Hepatocyte (in vitro differentiated cells): ENCODE data around the gene BRD3. TPM values are rescaled to one million over a fixed set of nuclear protein-coding genes. Genes with fewer than 3 reads are reported as not detected.

Source experiments
- DNase-seq: peaks from one replicate; pipeline ENCODE4 v3.0.0-alpha.2; 2016; ENCODE audit warnings: low spot score
- H2AFZ ChIP-seq: fragments of 200-600 bp; sonication (generic); 2 replicates; pipeline ENCODE4 v1.6.0; 2016; ENCODE audit warnings: antibody characterized with exemption, mild to moderate bottlenecking
- H3K27ac ChIP-seq: fragments of 200-600 bp; sonication (generic); 2 replicates; pipeline ENCODE4 v1.5.1; 2016; ENCODE audit warnings: mild to moderate bottlenecking
- H3K27me3 ChIP-seq: fragments of 200-600 bp; sonication (generic); 2 replicates; pipeline ENCODE4 v1.6.1; 2016
- H3K36me3 ChIP-seq: fragments of 200-600 bp; sonication (generic); replicated peaks from 2 replicates; pipeline ENCODE4 v1.5.1; 2016; ENCODE audit warnings: low read depth; ENCODE audit not compliant: insufficient read depth
- H3K4me1 ChIP-seq: fragments of 200-600 bp; sonication (generic); 2 replicates; pipeline ENCODE4 v1.5.1; 2016; ENCODE audit warnings: mild to moderate bottlenecking, moderate library complexity; ENCODE audit not compliant: insufficient read depth
- H3K4me2 ChIP-seq: fragments of 200-600 bp; sonication (generic); 2 replicates; pipeline ENCODE4 v1.6.0; 2016
- H3K4me3 ChIP-seq: fragments of 200-600 bp; sonication (generic); 2 replicates; pipeline ENCODE4 v1.5.1; 2016; ENCODE audit warnings: mild to moderate bottlenecking
- H3K79me2 ChIP-seq: fragments of 200-600 bp; sonication (generic); 2 replicates; pipeline ENCODE4 v1.6.0; 2017; ENCODE audit warnings: mild to moderate bottlenecking
- H3K9me2 ChIP-seq: fragments of 200-600 bp; sonication (generic); replicated peaks from 2 replicates; pipeline ENCODE4 v1.6.0; 2017; ENCODE audit warnings: mild to moderate bottlenecking; ENCODE audit not compliant: insufficient read depth
- H3K9me3 ChIP-seq: fragments of 200-600 bp; sonication (generic); 2 replicates; pipeline ENCODE4 v1.5.1; 2016; ENCODE audit warnings: low read depth, mild to moderate bottlenecking
- H4K20me1 ChIP-seq: fragments of 200-600 bp; sonication (generic); 2 replicates; pipeline ENCODE4 v1.6.0; 2016; ENCODE audit warnings: mild to moderate bottlenecking; ENCODE audit not compliant: insufficient read depth, poor library complexity, severe bottlenecking
- CTCF ChIP-seq: fragments of 200-600 bp; sonication (generic); IDR thresholded peaks from 2 replicates; pipeline ENCODE4 v1.5.1; 2016; ENCODE audit warnings: antibody characterized with exemption, mild to moderate bottlenecking; ENCODE audit not compliant: poor library complexity
- EZH2 ChIP-seq: fragments of 200-600 bp; sonication (generic); IDR thresholded peaks from 2 replicates; pipeline ENCODE4 v1.6.1; 2016; ENCODE audit warnings: antibody characterized with exemption, mild to moderate bottlenecking, borderline replicate concordance
- EZH2phosphoT487 ChIP-seq: fragments of 200-600 bp; sonication (generic); IDR thresholded peaks from one replicate; pipeline ENCODE4 v1.6.1; 2018; ENCODE audit warnings: antibody characterized with exemption, mild to moderate bottlenecking, low read depth, moderate library complexity; ENCODE audit not compliant: unreplicated experiment, severe bottlenecking
- WGBS: methylation state at CpG from one replicate; pipeline ENCODE4 v1.1.6; 2016; ENCODE audit warnings: low lambda C conversion rate; ENCODE audit errors: missing lambda C conversion rate; 5-methylcytosine and 5-hydroxymethylcytosine counted together
- polyA plus RNA-seq: library from polyadenylated mRNA; unstranded; fragments of >200 nt; fragmentation: Nextera tagmentation; extraction: Ambion mirVana; gene quantifications from 2 replicates; pipeline ENCODE4 v1.2.1, GENCODE V29; 2016
- total RNA-seq: library from RNA; depleted of rRNA; stranded (reverse); fragments of >200 nt; gene quantifications from 2 replicates; pipeline ENCODE4 v1.2.3, GENCODE V29; 2014

BRD3 gene
- total and polyA plus RNA-seq, 2 experiments from 2014 or later = 9.0 to 29.6 TPM

- Histone ChIP-seq H3K4me3 (no peak overlapping the region), H3K36me3 (no peaks in the 10 kb centered on the region), H3K27me3 (no peaks in the 10 kb centered on the region), H3K9me2 (no peaks in the 10 kb centered on the region), H3K4me2 (no peak overlapping the region), H3K27ac (no peak overlapping the region), H3K79me2 (no peaks in the 10 kb centered on the region), H3K4me1 (no peaks in the 10 kb centered on the region), H3K9me3 (no peaks in the 10 kb centered on the region), H2AFZ (no peak overlapping the region), H4K20me1 (no peaks in the 10 kb centered on the region)
- WGBS = 97% methylated on average over 6 of the region's 6 CpGs
- TF ChIP-seq EZH2phosphoT487 (no peak), CTCF (no peak), EZH2 (no peak)
- no peak for DNase-seq
Measured at GRCh38 chr9:134011401-134011800, 56.4 kb downstream of the BRD3 start.

GRCh38 chr9:134010310-134011173 lies 57.3 kb downstream of the BRD3 start:
- Histone ChIP-seq H3K27me3 (no peaks in the 10 kb centered on the region), H3K36me3 (no peaks in the 10 kb centered on the region), H3K4me1 (no peaks in the 10 kb centered on the region), H3K27ac (no peak overlapping the region), H3K4me2 (no peak overlapping the region), H3K9me3 (no peaks in the 10 kb centered on the region), H3K4me3 (no peak overlapping the region), H4K20me1 (no peaks in the 10 kb centered on the region), H3K79me2 (no peaks in the 10 kb centered on the region), H3K9me2 (no peaks in the 10 kb centered on the region), H2AFZ (no peak overlapping the region)
- 88% methylated on average over 20 of the region's 20 CpGs for WGBS
- TF ChIP-seq EZH2phosphoT487 (no peak), EZH2 (no peak), CTCF (no peak)
- DNase-seq = no peak

- WGBS = 88% methylated on average over 9 of the region's 9 CpGs
- H3K27me3 ChIP-seq = no peaks in the 10 kb centered on the region
- H3K27ac ChIP-seq = no peak overlapping the region
- H3K9me2 ChIP-seq = no peaks in the 10 kb centered on the region
- no peaks in the 10 kb centered on the region for H3K79me2 ChIP-seq
- no peaks in the 10 kb centered on the region for H3K9me3 ChIP-seq
- H2AFZ ChIP-seq = no peak overlapping the region
- no peak overlapping the region for H3K4me3 ChIP-seq
- no peaks in the 10 kb centered on the region for H4K20me1 ChIP-seq
- no peaks in the 10 kb centered on the region for H3K36me3 ChIP-seq
- H3K4me2 ChIP-seq = no peak overlapping the region
- TF ChIP-seq EZH2 (no peak), EZH2phosphoT487 (no peak), CTCF (no peak)
- no peak for DNase-seq
- H3K4me1 ChIP-seq = no peaks in the 10 kb centered on the region
Measured at GRCh38 chr9:134007571-134007970, 60.3 kb downstream of the BRD3 start.
